Fibroblast of lung (primary cell): ENCODE measurements around the gene ANKS1A.

Source experiments
- EZH2 ChIP-seq: IDR thresholded peaks from 2 replicates; pipeline ENCODE4 v1.5.1; 2012; ENCODE audit warnings: low read length, control low read depth, mild to moderate bottlenecking; ENCODE audit errors: missing control alignments
- TF ChIP-seq, protein P1 (sequence below), 2 donors: IDR thresholded peaks in 1 of 2; conservative IDR thresholded peaks in 1 of 2; 1 replicate in 1 of 2; 2 replicates in 1 of 2; pipeline ENCODE4 v1.5.1; 2011 to 2012; ENCODE audit warnings: low read length in 2 of 2, control low read depth in 1 of 2, inconsistent platforms in 1 of 2, low read depth in 1 of 2, mild to moderate bottlenecking in 1 of 2

DNA sequence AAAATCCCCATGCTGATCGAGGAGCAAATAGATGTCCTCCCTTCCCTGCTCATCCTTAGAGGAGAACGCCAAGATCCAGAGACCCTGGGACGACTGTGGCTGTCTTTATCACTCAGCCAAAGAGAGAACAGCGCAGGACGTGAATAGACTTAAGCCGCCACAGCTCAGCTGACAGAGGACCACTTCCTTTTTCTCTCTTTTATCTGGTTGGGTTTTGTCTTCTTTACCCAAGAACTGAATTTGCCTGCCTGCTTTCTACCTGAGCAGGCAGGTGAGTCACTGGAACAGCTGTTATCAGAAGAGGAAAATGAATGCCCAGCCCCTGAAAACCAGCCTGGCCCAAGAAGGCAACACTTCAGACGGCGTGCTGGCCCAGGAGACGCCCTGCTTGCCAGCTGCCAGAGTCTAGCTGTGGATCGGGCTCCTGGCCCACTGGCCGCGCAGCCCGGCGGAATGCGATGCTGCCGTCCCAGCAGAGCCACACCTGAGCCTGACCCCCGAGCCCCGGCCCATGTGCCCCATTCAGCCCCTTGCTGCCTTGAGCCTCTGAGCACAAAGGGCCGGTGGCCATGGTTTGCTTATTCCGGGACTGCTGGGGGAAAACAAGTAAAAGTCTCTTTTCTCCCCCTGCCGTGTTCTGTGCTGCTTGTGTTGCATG lies 169.9 kb downstream of the ANKS1A start:
- TF ChIP-seq, protein P1, sequence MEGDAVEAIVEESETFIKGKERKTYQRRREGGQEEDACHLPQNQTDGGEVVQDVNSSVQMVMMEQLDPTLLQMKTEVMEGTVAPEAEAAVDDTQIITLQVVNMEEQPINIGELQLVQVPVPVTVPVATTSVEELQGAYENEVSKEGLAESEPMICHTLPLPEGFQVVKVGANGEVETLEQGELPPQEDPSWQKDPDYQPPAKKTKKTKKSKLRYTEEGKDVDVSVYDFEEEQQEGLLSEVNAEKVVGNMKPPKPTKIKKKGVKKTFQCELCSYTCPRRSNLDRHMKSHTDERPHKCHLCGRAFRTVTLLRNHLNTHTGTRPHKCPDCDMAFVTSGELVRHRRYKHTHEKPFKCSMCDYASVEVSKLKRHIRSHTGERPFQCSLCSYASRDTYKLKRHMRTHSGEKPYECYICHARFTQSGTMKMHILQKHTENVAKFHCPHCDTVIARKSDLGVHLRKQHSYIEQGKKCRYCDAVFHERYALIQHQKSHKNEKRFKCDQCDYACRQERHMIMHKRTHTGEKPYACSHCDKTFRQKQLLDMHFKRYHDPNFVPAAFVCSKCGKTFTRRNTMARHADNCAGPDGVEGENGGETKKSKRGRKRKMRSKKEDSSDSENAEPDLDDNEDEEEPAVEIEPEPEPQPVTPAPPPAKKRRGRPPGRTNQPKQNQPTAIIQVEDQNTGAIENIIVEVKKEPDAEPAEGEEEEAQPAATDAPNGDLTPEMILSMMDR (conservative IDR thresholded peaks at IDR 0.05 in 1 of 2, IDR thresholded peaks at IDR 0.05 in 1 of 2; ENCODE audit: low read depth in 1 of 2, low read length in 2 of 2): no peak
- TF ChIP-seq EZH2: no peak
